ENCODE measurements around the gene WARS2.
"Not testable (repeated sequence)": the region's sequence is repeated elsewhere in the genome, so short reads cannot be mapped to it uniquely, and the experiment has no call there.

The WARS2 gene

GRCh38 chr1:119159966-119160365 lies 19.5 kb upstream of the WARS2 start:
- no peak for DNase-seq
- in situ Hi-C loops (cut with HindIII; ENCODE audit: low pct_ligation_motif_present, low sequenced_read_pairs) = no loop called here
- no peaks in the 10 kb centered on the region for H3K27me3 ChIP-seq (replicated peaks)
- no peak for TF ChIP-seq CTCF (IDR thresholded peaks at IDR 0.05; ENCODE audit: low read depth, low read length, missing control alignments)
- H3K27ac ChIP-seq = no peak overlapping the region
- H3K36me3 ChIP-seq (replicated peaks) = no peaks in the 10 kb centered on the region
- no peak overlapping the region for H3K4me3 ChIP-seq (ENCODE audit: low read depth, low read length)

- Histone ChIP-seq H3K4me3 (ENCODE audit: low read depth, low read length) (no peak overlapping the region), H3K27me3 (replicated peaks) (no peaks in the 10 kb centered on the region), H3K27ac (peak overlapping the region; percentile 38), H3K36me3 (replicated peaks) (no peaks in the 10 kb centered on the region)
- peak; percentile 22 for DNase-seq
- in situ Hi-C loops (cut with HindIII; ENCODE audit: low pct_ligation_motif_present, low sequenced_read_pairs) = no loop called here
- TF ChIP-seq CTCF (IDR thresholded peaks at IDR 0.05; ENCODE audit: low read depth, low read length, missing control alignments) = no peak
Measured at GRCh38 chr1:119159111-119159510, 18.7 kb upstream of the WARS2 start.

- H3K36me3 ChIP-seq (replicated peaks); H3K27me3 ChIP-seq (replicated peaks); in situ Hi-C loops (cut with HindIII; ENCODE audit: low pct_ligation_motif_present, low sequenced_read_pairs); DNase-seq; H3K27ac ChIP-seq; H3K4me3 ChIP-seq (ENCODE audit: low read depth, low read length): not testable (repeated sequence)
Measured at GRCh38 chr1:119156761-119157160, 16.3 kb upstream of the WARS2 start.

GRCh38 chr1:119155069-119155468 lies 14.6 kb upstream of the WARS2 start:
- H3K4me3 ChIP-seq (ENCODE audit: low read depth, low read length); H3K36me3 ChIP-seq (replicated peaks); H3K27ac ChIP-seq; in situ Hi-C loops (cut with HindIII; ENCODE audit: low pct_ligation_motif_present, low sequenced_read_pairs); DNase-seq; H3K27me3 ChIP-seq (replicated peaks): not testable (repeated sequence)

- no peaks in the 10 kb centered on the region for H3K36me3 ChIP-seq (replicated peaks)
- TF ChIP-seq CTCF (IDR thresholded peaks at IDR 0.05; ENCODE audit: low read depth, low read length, missing control alignments) = no peak
Measured at GRCh38 chr1:119150150-119150549, 9.7 kb upstream of the WARS2 start.

GRCh38 chr1:119147661-119148090 lies 7.2 kb upstream of the WARS2 start:
- DNase-seq = no peak
- H3K36me3 ChIP-seq (replicated peaks) = no peaks in the 10 kb centered on the region
- no peaks in the 10 kb centered on the region for H3K27me3 ChIP-seq (replicated peaks)
- no peak overlapping the region for H3K4me3 ChIP-seq (ENCODE audit: low read depth, low read length)
- TF ChIP-seq CTCF (IDR thresholded peaks at IDR 0.05; ENCODE audit: low read depth, low read length, missing control alignments) = no peak
- in situ Hi-C loops (cut with HindIII; ENCODE audit: low pct_ligation_motif_present, low sequenced_read_pairs) = no loop called here
- no peak overlapping the region for H3K27ac ChIP-seq

More at GRCh38 chr1:119150150-119150549, 9.7 kb upstream of the WARS2 start:
- DNase-seq = no peak
- Histone ChIP-seq H3K27me3 (replicated peaks) (no peaks in the 10 kb centered on the region), H3K27ac (no peak overlapping the region), H3K4me3 (ENCODE audit: low read depth, low read length) (no peak overlapping the region)
- in situ Hi-C loops (cut with HindIII; ENCODE audit: low pct_ligation_motif_present, low sequenced_read_pairs) = no loop called here

GRCh38 chr1:119146466-119146865 lies 6.0 kb upstream of the WARS2 start:
- TF ChIP-seq CTCF (IDR thresholded peaks at IDR 0.05; ENCODE audit: low read depth, low read length, missing control alignments) = no peak
- in situ Hi-C loops (cut with HindIII; ENCODE audit: low pct_ligation_motif_present, low sequenced_read_pairs) = no loop called here
- Histone ChIP-seq H3K36me3 (replicated peaks) (no peaks in the 10 kb centered on the region), H3K27ac (no peak overlapping the region), H3K4me3 (ENCODE audit: low read depth, low read length) (no peak overlapping the region), H3K27me3 (replicated peaks) (no peaks in the 10 kb centered on the region)
- no peak for DNase-seq
